A549 (cell line): ENCODE results near the gene TAF15. TPM values are rescaled to one million over a fixed set of nuclear protein-coding genes. Genes with fewer than 3 reads are reported as not detected.

Experiments used
- ATAC-seq, 2 experiments: fragments of 200-7000 bp in 1 of 2; fragments of >200 bp in 1 of 2; cut with Nextera tagmentation in 1 of 2; cut with Tn5 transposase in 1 of 2; 3 replicates each; pipeline versions ENCODE4 v1.8.0 to v1.9.1; 2018 to 2020; ENCODE audit warnings: mild to moderate bottlenecking in 1 of 2, moderate library complexity in 1 of 2
- CTCF ChIA-PET: fragments of 300-600 bp; sonication (Branson Sonifier 250); formaldehyde crosslinking; extraction: SDS; loops from one replicate; lab custom pipeline; 2021; ENCODE audit warnings: antibody characterized with exemption, inconsistent platforms; lab: Yijun Ruan, JAX
- POLR2A ChIA-PET: fragments of 350-600 bp; formaldehyde crosslinking; extraction: SDS; loops from one replicate; lab custom pipeline; 2021; ENCODE audit warnings: antibody characterized with exemption, inconsistent platforms; lab: Yijun Ruan, JAX
- DNase-seq, 2 experiments: peaks; one replicate each; pipeline versions ENCODE4 v3.0.0 to v3.0.0-alpha.2; 2011 to 2016; ENCODE audit warnings: low read depth in 1 of 2, low spot score in 1 of 2
- FAIRE-seq: peaks from 2 replicates; lab custom pipeline; 2011; peaks lifted over from hg19 to GRCh38; lab: Jason Lieb, UNC
- H3K27ac ChIP-seq, 2 experiments: fragments of >200 bp; sonication (Bioruptor Twin); formaldehyde crosslinking; 3 replicates each; pipeline ENCODE4 v1.5.1; 2016 to 2017
- H3K4me1 ChIP-seq: fragments of >200 bp; sonication (Bioruptor Twin); formaldehyde crosslinking; 3 replicates; pipeline ENCODE4 v1.6.1; 2016
- H3K4me2 ChIP-seq: fragments of >200 bp; sonication (Bioruptor Twin); formaldehyde crosslinking; 3 replicates; pipeline ENCODE4 v1.6.1; 2016
- H3K4me3 ChIP-seq: fragments of >200 bp; sonication (Bioruptor Twin); formaldehyde crosslinking; 3 replicates; pipeline ENCODE4 v1.5.1; 2016
- H3K9me3 ChIP-seq: fragments of >200 bp; sonication (Bioruptor Twin); formaldehyde crosslinking; 3 replicates; pipeline ENCODE4 v1.6.1; 2016
- BCL3 ChIP-seq: fragments of >200 bp; sonication (Bioruptor Twin); formaldehyde crosslinking; IDR thresholded peaks from 3 replicates; pipeline ENCODE4 v1.6.1; 2016
- BHLHE40 ChIP-seq: IDR thresholded peaks from 2 replicates; pipeline ENCODE4 v1.6.1; 2012; ENCODE audit warnings: low read depth, low read length, inconsistent platforms
- E2F6 ChIP-seq: IDR thresholded peaks from 2 replicates; pipeline ENCODE4 v1.6.1; 2012; ENCODE audit warnings: low read depth, borderline replicate concordance
- EHF ChIP-seq: fragments of 250-450 bp; sonication (Bioruptor Pico); IDR thresholded peaks from 2 replicates; pipeline ENCODE4 v1.5.0; 2020; ENCODE audit warnings: mild to moderate bottlenecking
- EHMT2 ChIP-seq: fragments of 200-600 bp; sonication (generic); IDR thresholded peaks from 2 replicates; pipeline ENCODE4 v1.6.1; 2016; ENCODE audit warnings: antibody characterized with exemption, low read depth, mild to moderate bottlenecking, moderate library complexity
- EP300 ChIP-seq, 2 experiments: fragments of >200 bp; sonication (Bioruptor Twin); formaldehyde crosslinking; IDR thresholded peaks; 2 replicates in 1 of 2; 3 replicates in 1 of 2; pipeline ENCODE4 v1.6.1; 2016 to 2017
- FOSL2 ChIP-seq, 2 experiments: fragments of 450-650 bp in 1 of 2; fragments of >200 bp in 1 of 2; sonication (Bioruptor Twin) in 1 of 2; formaldehyde crosslinking; IDR thresholded peaks; 2 replicates each; pipeline versions ENCODE4 v1.5.0 to v1.6.1; 2016 to 2020; ENCODE audit warnings: mild to moderate bottlenecking in 1 of 2, moderate library complexity in 1 of 2
- GATA3 ChIP-seq: IDR thresholded peaks from 2 replicates; pipeline ENCODE4 v1.6.1; 2012; ENCODE audit warnings: borderline replicate concordance
- HDAC2 ChIP-seq: fragments of 200-600 bp; sonication (generic); IDR thresholded peaks from 2 replicates; pipeline ENCODE4 v1.6.1; 2016
- HEYL ChIP-seq: fragments of 250-450 bp; sonication (Bioruptor Pico); IDR thresholded peaks from 2 replicates; pipeline ENCODE4 v1.8.0; 2021; ENCODE audit warnings: mild to moderate bottlenecking, moderate library complexity
- HOXB13 ChIP-seq: fragments of 250-450 bp; sonication (Bioruptor Pico); IDR thresholded peaks from 2 replicates; pipeline ENCODE4 v1.5.0; 2020; ENCODE audit warnings: low read depth, mild to moderate bottlenecking, moderate library complexity
- HOXB5 ChIP-seq: fragments of 250-450 bp; sonication (Bioruptor Pico); IDR thresholded peaks from 2 replicates; pipeline ENCODE4 v1.5.0; 2020; ENCODE audit warnings: mild to moderate bottlenecking, moderate library complexity
- JUNB ChIP-seq: fragments of >200 bp; sonication (Bioruptor Twin); formaldehyde crosslinking; IDR thresholded peaks from 2 replicates; pipeline ENCODE4 v1.6.1; 2016
- KDM1A ChIP-seq: fragments of 200-600 bp; sonication (generic); IDR thresholded peaks from 2 replicates; pipeline ENCODE4 v1.6.1; 2016; ENCODE audit warnings: low read depth, mild to moderate bottlenecking
- MAX ChIP-seq: IDR thresholded peaks from 2 replicates; pipeline ENCODE4 v1.6.1; 2012
- NFE2L2 ChIP-seq: fragments of 150-350 bp; conservative IDR thresholded peaks from 2 replicates; pipeline ENCODE4 v1.6.1; 2014; ENCODE audit warnings: low read length
- NR3C1 ChIP-seq: fragments of >200 bp; sonication (Bioruptor Twin); formaldehyde crosslinking; IDR thresholded peaks from 3 replicates; pipeline ENCODE4 v1.6.1; 2017
- PBX3 ChIP-seq: IDR thresholded peaks from 2 replicates; pipeline ENCODE4 v1.6.1; 2012
- POLR2A ChIP-seq: IDR thresholded peaks from 2 replicates; pipeline ENCODE4 v1.6.1; 2012; ENCODE audit warnings: mild to moderate bottlenecking, low read length
- POLR2AphosphoS2 ChIP-seq: conservative IDR thresholded peaks from 2 replicates; pipeline ENCODE4 v1.6.1; 2012; ENCODE audit warnings: low read length, improper control_type of control experiment, inconsistent platforms
- RARB ChIP-seq: fragments of 250-450 bp; sonication (Bioruptor Pico); IDR thresholded peaks from 2 replicates; pipeline ENCODE4 v1.8.0; 2021; ENCODE audit warnings: mild to moderate bottlenecking, moderate library complexity
- RFX5 ChIP-seq: fragments of 450-650 bp; IDR thresholded peaks from 2 replicates; pipeline ENCODE4 v1.7.1; 2014; ENCODE audit warnings: antibody characterized with exemption, mild to moderate bottlenecking, moderate library complexity
- SMC3 ChIP-seq: fragments of >200 bp; sonication (Bioruptor Twin); formaldehyde crosslinking; IDR thresholded peaks from 3 replicates; pipeline ENCODE4 v1.6.1; 2018; ENCODE audit warnings: inconsistent platforms
- TFCP2L1 ChIP-seq: fragments of 250-450 bp; sonication (Bioruptor Pico); IDR thresholded peaks from 2 replicates; pipeline ENCODE4 v1.5.0; 2021; ENCODE audit warnings: mild to moderate bottlenecking
- TP53 ChIP-seq: fragments of 250-450 bp; sonication (Bioruptor Pico); IDR thresholded peaks from 2 replicates; pipeline ENCODE4 v1.5.0; 2021; ENCODE audit warnings: mild to moderate bottlenecking, moderate library complexity
- ZC3H11A ChIP-seq: fragments of 450-650 bp; IDR thresholded peaks from 2 replicates; pipeline ENCODE4 v1.6.1; 2014; ENCODE audit warnings: antibody characterized with exemption, mild to moderate bottlenecking
- ZFP36 ChIP-seq: fragments of 450-650 bp; IDR thresholded peaks from 2 replicates; pipeline ENCODE4 v1.6.1; 2014; ENCODE audit warnings: borderline replicate concordance; ENCODE audit not compliant: partially characterized antibody
- ZNF302 ChIP-seq: fragments of 250-450 bp; sonication (Bioruptor Pico); IDR thresholded peaks from 2 replicates; pipeline ENCODE4 v1.9.0; 2021; ENCODE audit warnings: inconsistent platforms, mild to moderate bottlenecking, moderate library complexity
- WGBS: methylation state at CpG from one replicate; pipeline ENCODE4 v1.1.6; 2017; ENCODE audit errors: missing lambda C conversion rate; 5-methylcytosine and 5-hydroxymethylcytosine counted together
- polyA plus RNA-seq, 4 experiments: library from polyadenylated mRNA; depleted of rRNA in 3 of 4; stranded (reverse); fragments of >200 nt; fragmentation: RNase III in 1 of 4; extraction: RNeasy Plus Mini Kit Qiagen cat#74134 plus additional on column Dnase treatment in 1 of 4; gene quantifications; 2 replicates in 3 of 4; 3 replicates in 1 of 4; pipeline ENCODE4 v1.2.3, GENCODE V29; 2011 to 2017

Gene TAF15
- polyA plus RNA-seq, 2 of the 4 experiments (the other 2 are of a cell fraction), result 130 to 544 TPM

GRCh38 chr17:35872196-35872980, 63.1 kb downstream of the TAF15 start:
- TF ChIP-seq SMC3, result no peak
- no peak for TF ChIP-seq EHMT2
- no peak for TF ChIP-seq BHLHE40
- no peak for TF ChIP-seq NR3C1
- no peak for TF ChIP-seq GATA3
- no peak for TF ChIP-seq PBX3
- no peak for TF ChIP-seq HDAC2
- no peak for TF ChIP-seq MAX
- no peak for TF ChIP-seq HOXB13 (CRISPR knock-in tag)
- no peak for TF ChIP-seq EHF (CRISPR knock-in tag)
- no peak for TF ChIP-seq ZFP36
- no peak for TF ChIP-seq JUNB
- TF ChIP-seq ZC3H11A, result no peak
- TF ChIP-seq HEYL, result no peak
- TF ChIP-seq KDM1A, result no peak
- TF ChIP-seq EP300 (IDR thresholded peaks at IDR 0.05), result no peak
- TF ChIP-seq TP53 (CRISPR knock-in tag), result no peak
- TF ChIP-seq RARB (CRISPR knock-in tag), result no peak
- TF ChIP-seq POLR2AphosphoS2, result no peak
- TF ChIP-seq TFCP2L1, result no peak
- 89% methylated on average over 12 of the region's 12 CpGs for WGBS
- POLR2A ChIA-PET, result no interaction called here
- H3K9me3 ChIP-seq, result no peaks in the 10 kb centered on the region
- DNase-seq (no peak), ATAC-seq (no peak), FAIRE-seq (no peak)
- CTCF ChIA-PET, result interaction anchor here (1.0 to 1.9 kb wide), 6 partner anchors 8 to 125 kb away, joined by 3 to 8 read pairs (median 6); partner anchors contain the start of gene CCL5
- H3K4me2 ChIP-seq, result no peak overlapping the region
- no peak overlapping the region for H3K4me3 ChIP-seq
- H3K27ac ChIP-seq, result no peak overlapping the region
- H3K4me1 ChIP-seq, result no peaks in the 10 kb centered on the region

GRCh38 chr17:35875072-35875799, 66.0 kb downstream of the TAF15 start:
- ATAC-seq (no peak), FAIRE-seq (no peak), DNase-seq (no peak)
- TF ChIP-seq EHMT2, result no peak
- TF ChIP-seq PBX3, result no peak
- no peak for TF ChIP-seq JUNB
- TF ChIP-seq NR3C1, result no peak
- WGBS, result 58% methylated on average over 5 of the region's 5 CpGs
- Histone ChIP-seq H3K4me3 (no peak overlapping the region), H3K27ac (no peak overlapping the region), H3K4me1 (no peaks in the 10 kb centered on the region), H3K4me2 (no peak overlapping the region), H3K9me3 (no peaks in the 10 kb centered on the region)
- POLR2A ChIA-PET, result no interaction called here
- CTCF ChIA-PET, result interaction anchor here (0.6 to 1.3 kb wide), 3 partner anchors 29 to 111 kb away, joined by 3 to 4 read pairs (median 3); no protein-coding TSS in a partner anchor

- ChIA-PET POLR2A (no interaction called here), CTCF (interaction anchor here (0.6 to 1.3 kb wide), 5 partner anchors 27 to 607 kb away, joined by 3 to 4 read pairs (median 3); no protein-coding TSS in a partner anchor)
- Histone ChIP-seq H3K9me3 (no peaks in the 10 kb centered on the region), H3K4me1 (no peaks in the 10 kb centered on the region), H3K4me3 (no peak overlapping the region), H3K4me2 (no peak overlapping the region), H3K27ac (no peak overlapping the region)
- no peak for ATAC-seq
- WGBS, result 75% methylated on average over 3 of the region's 3 CpGs
- TF ChIP-seq POLR2A (no peak), NR3C1 (no peak), TP53 (CRISPR knock-in tag) (no peak), E2F6 (no peak), EHF (CRISPR knock-in tag) (no peak), RFX5 (no peak), FOSL2 (IDR thresholded peaks at IDR 0.05) (no peak), FOSL2 (CRISPR knock-in tag; IDR thresholded peaks at IDR 0.05) (no peak), BCL3 (no peak), HOXB5 (CRISPR knock-in tag) (no peak), NFE2L2 (no peak), SMC3 (no peak), ZNF302 (no peak)
- no peak for FAIRE-seq
- DNase-seq, result no peak
These were observed 66.5 kb downstream of the TAF15 start for GRCh38 chr17:35875800-35876139.
